H54 (cell line): Measurements from ENCODE around the gene RABGAP1L.
"Not testable (repeated sequence)": the region's sequence is repeated elsewhere in the genome, so short reads cannot be mapped to it uniquely, and the experiment has no call there.

ENCODE experiments used
- DNase-seq: peaks from one replicate; pipeline ENCODE4 v3.0.0; 2011; ENCODE audit warnings: low spot score, mixed read lengths; ENCODE audit not compliant: insufficient read length
- FAIRE-seq: peaks from 3 replicates; lab custom pipeline; 2011; peaks lifted over from hg19 to GRCh38; lab: Jason Lieb, UNC
- POLR2A ChIP-seq: IDR thresholded peaks from 2 replicates; pipeline ENCODE4 v1.6.1; 2011; ENCODE audit warnings: low read depth, mild to moderate bottlenecking, low read length

Gene RABGAP1L

DNA sequence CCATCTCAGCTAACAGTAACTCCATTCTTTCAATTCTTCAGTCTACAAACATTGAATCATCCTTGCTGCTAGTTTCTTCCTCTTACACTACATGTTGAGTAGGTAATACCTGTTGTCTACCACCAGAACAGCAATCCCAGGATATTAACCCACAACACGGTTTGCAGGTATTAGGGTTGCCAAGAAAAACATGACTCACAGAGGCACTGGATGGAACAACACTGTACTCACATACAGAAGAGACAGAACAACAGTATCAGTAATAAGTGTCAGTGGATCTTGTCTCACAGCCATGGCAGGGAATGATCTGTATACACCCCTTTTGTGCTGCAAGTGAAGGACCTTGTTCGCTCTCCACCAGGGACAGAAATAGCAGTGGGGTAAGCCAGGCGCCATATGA lies 500.5 kb downstream of the RABGAP1L start:
- DNase-seq (peak; percentile 16), FAIRE-seq (peak; percentile 96)
- TF ChIP-seq POLR2A, result no peak

- FAIRE-seq (peak; percentile 36), DNase-seq (no peak)
- TF ChIP-seq POLR2A, result no peak
These were observed 501.2 kb downstream of the RABGAP1L start for GRCh38 chr1:174660476-174660875.

DNA sequence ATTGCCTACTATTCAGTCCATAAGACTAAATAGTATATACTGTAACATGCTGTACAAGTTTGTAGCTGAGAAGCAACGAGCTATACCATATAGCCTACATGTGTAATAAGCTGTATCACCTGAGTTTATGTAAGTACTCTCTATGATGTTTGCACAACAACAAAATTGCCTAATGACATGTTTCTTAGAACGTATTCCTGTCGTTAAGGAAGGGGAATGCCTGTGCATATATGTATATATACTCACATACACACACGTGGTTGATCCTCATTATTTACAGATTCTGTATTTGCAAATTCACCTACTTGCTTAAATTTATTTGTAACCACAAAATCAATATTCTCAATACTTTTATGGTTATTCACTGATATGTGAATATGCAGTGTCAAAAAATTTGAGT lies 504.0 kb downstream of the RABGAP1L start:
- no peak for DNase-seq
- FAIRE-seq, result peak; percentile 78
- TF ChIP-seq POLR2A, result no peak

- FAIRE-seq (no peak), DNase-seq (no peak)
- no peak for TF ChIP-seq POLR2A
These were observed 506.9 kb downstream of the RABGAP1L start for GRCh38 chr1:174666248-174666647.

DNA sequence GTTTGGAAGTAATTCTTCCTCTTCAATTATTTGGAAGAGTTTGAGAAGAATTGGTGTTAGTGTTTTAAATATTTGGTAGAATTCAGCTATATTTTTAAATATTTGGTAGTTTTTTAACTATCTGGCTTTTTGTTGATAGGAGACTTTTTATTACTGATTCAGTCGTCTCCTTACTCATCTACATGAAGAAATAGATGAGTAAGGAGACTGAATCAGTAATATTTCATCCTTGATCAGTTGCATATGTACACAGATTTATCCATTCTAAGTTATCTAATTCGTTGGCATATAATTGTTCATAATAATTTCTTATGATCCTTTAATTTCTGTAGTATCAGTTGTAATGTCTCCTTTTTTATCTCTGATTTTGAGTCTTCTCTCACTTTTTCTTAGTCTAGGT lies 512.5 kb downstream of the RABGAP1L start:
- no peak for TF ChIP-seq POLR2A
- FAIRE-seq (no peak), DNase-seq (no peak)

DNA sequence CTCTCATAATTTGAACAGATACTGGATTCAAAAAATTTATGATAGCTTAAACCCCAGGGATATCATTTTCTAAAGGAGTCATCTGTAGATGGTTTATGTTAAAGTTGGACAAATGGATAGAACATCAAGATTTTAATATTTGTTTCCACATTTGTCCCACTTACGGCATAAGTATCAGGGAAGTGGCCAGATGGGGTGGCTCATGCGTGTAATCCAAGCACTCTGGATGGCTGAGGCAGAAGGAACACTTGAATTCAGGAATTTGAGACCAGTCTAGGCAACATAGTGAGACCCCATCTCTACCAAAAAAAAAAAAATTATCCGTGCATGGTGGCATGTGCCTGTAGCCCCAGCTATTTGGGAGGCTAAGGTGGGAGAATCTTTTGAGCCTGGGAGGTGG lies 517.5 kb downstream of the RABGAP1L start:
- DNase-seq (no peak), FAIRE-seq (no peak)

DNA sequence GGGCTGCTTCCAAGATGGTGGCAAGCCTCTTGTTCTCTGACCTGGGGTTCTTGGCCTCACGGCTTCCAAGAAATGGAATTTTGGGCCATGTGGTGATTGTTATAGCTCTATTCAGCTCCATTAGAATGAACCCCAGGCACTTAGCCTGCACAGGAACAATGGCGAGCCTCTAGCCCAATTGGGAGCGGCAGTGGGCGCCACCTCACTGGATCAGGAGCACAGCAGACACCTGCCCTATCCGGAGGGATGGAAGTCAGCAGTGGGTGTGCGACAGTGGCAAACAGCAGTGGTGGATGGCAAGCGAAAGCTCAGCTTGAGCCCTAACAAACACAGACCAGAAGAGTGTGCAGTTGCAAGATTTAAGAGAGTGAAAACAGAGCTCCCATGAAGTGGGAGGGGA lies 519.3 kb downstream of the RABGAP1L start:
- FAIRE-seq, result no peak
- DNase-seq, result no peak
- no peak for TF ChIP-seq POLR2A

More for the DNA sequence above, 517.5 kb downstream of the RABGAP1L start:
- no peak for TF ChIP-seq POLR2A

- DNase-seq (no peak), FAIRE-seq (no peak)
- TF ChIP-seq POLR2A, result no peak
These were observed 520.8 kb downstream of the RABGAP1L start for GRCh38 chr1:174680101-174680500.

DNA sequence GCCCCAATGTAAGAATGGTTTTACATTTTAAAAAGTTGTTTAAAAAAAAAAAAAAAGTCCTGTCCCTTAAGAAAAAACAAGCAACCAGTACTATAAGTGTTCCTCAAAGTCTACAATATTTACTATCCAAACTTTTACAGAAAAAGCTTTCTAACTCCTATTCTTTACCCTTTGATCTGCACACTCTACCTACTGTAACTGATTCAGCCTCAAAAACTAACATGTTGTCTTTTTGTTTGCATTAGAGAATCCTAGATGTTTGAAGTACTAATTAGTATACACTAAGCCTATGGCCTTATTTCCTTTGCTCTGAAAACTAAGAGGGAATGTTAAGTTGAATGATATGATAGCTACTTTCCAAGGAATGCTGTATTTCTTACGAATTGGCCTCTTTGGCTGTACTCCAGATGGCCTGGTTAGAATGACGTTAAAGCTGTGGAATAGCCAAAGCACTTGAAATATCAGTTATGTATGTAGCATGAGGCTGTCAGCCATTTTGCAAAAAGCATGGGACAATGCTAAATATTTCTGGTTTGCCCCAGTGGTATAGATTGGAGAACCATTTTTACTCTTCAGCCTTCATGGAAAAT lies 523.2 kb downstream of the RABGAP1L start:
- FAIRE-seq (no peak), DNase-seq (no peak)
- TF ChIP-seq POLR2A, result no peak

- FAIRE-seq (no peak), DNase-seq (no peak)
- TF ChIP-seq POLR2A, result no peak
These were observed 526.9 kb downstream of the RABGAP1L start for GRCh38 chr1:174686213-174686612.

DNA sequence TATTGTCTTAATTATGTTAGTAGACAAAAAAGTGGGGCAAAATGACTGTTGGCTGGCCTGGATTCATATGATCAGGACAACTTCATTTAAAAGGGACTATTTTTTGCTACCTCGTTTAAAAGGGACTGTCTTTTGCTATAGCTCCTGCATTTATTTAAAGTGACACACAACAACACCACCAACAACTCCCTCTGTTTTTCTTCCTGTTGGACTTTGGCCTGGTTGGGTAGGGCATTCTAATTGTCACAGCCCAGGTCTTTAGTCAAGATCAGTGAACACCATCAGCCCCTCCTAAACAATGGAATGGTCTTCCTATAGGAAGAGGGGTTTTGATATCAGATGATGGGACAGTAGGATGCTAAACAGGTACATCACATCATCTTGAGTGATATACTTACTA lies 530.2 kb downstream of the RABGAP1L start:
- no peak for DNase-seq
- FAIRE-seq, result no peak
- TF ChIP-seq POLR2A, result no peak

GRCh38 chr1:174690266-174690665 lies 530.9 kb downstream of the RABGAP1L start:
- no peak for TF ChIP-seq POLR2A
- FAIRE-seq (no peak), DNase-seq (no peak)

GRCh38 chr1:174692313-174692712 lies 533.0 kb downstream of the RABGAP1L start:
- DNase-seq, result peak; percentile 11
- FAIRE-seq, result peak; percentile 85

GRCh38 chr1:174693085-174693484 lies 533.8 kb downstream of the RABGAP1L start:
- no peak for DNase-seq
- FAIRE-seq, result no peak
- TF ChIP-seq POLR2A, result no peak

More at GRCh38 chr1:174692313-174692712, 533.0 kb downstream of the RABGAP1L start:
- no peak for TF ChIP-seq POLR2A

GRCh38 chr1:174693539-174693938 lies 534.2 kb downstream of the RABGAP1L start:
- FAIRE-seq, result peak; percentile 36
- not testable (repeated sequence) for DNase-seq
